T-helper 9 cell (primary cell): ENCODE measurements around the gene PHGDH.
"Not testable (repeated sequence)": the region's sequence is repeated elsewhere in the genome, so short reads cannot be mapped to it uniquely, and the experiment has no call there.

Source experiments
- DNase-seq: peaks from one replicate; pipeline ENCODE4 v3.0.0-alpha.2; 2020

PHGDH gene

DNA sequence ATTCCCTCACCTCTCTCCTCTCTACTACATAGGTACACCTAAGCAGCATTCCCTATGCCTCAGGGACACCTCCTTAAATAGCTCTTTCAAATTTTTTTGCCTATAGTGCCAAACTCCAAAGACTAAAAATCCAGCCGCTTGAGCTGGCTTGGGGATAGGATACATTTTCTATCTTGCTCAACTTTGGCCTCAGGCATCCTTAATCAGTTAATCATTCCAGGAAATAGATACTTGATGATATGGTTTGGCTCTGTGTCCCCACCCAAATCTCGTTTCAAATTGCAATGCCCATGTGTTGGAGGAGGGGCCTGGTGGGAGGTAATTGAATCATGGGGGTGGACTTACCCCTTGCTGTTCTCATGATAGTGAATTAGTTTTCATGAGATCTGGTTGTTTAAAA lies 11.4 kb upstream of the PHGDH start:
- no peak for DNase-seq

DNA sequence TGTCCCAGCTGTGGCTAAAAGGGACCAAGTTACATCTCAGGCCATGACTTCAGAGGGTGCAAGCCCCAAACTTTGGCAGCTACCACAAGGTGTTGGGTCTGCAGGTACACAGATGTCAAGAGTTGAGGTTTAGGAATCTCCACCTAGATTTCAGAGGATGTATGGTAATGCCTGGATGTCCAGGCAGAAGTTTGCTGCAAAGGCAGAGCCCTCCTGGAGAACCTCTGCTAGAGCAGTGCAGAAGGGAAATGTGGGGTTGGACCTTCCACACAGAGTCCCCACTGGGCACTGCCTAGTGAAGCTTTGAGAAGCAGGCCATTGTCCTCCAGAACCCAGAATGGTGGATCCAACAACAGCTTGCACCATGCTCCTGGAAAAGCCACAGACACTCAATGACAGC lies 10.1 kb upstream of the PHGDH start:
- no peak for DNase-seq

DNA sequence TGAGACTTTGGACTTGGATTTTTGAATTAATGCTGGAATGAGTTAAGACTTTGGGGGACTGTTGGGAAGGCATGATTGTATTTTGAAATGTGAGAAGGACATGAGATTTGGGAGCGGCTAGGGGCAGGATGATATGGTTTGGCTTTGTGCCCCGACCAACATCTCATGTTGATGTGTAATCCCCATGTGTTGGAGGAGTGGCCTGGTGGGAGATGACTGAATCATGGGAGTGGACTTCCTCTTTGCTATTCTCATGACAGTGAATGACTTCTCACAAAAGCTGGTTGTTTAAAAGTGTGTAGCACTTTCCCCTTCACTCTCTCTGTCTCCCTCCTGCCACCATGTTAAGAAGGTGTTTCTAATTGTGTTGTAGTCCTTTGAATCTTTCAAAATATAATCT lies 9.3 kb upstream of the PHGDH start:
- no peak for DNase-seq

DNA sequence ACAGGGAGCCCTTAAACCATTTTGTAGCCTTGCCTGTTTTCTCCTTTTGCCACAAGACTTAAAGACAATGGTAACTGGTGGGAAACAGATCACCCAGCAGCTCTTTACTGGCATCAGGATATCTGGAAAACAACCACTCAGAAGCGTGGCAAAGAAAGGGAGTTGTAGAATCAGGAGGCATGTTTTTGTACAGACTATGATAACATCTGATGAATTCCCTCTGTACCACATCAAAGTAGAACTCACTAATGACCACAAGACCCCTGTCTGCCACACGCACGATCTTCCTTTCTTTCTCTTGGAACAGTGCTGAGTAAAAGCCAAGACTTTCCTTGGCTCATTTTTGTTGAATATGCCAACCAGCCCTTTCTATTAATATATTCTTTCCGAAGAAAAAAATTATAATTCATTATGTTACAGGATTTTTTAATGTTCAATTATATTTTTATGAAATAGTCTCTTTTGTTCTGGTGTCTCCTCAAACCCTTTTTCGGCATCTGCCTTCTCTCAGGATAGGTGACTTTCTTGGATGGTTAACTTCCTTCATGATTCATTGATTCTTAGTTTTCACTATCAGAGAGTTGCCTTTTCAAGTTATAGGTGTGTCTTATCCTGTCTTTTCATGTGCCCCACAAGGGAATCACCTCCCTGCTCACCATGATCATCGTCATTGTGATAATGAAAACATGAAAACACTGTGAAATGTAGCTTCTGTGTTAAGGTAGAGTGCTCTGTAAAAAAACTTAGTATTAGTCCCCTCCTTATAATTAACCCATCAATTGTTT lies 7.9 kb upstream of the PHGDH start:
- no peak for DNase-seq

DNA sequence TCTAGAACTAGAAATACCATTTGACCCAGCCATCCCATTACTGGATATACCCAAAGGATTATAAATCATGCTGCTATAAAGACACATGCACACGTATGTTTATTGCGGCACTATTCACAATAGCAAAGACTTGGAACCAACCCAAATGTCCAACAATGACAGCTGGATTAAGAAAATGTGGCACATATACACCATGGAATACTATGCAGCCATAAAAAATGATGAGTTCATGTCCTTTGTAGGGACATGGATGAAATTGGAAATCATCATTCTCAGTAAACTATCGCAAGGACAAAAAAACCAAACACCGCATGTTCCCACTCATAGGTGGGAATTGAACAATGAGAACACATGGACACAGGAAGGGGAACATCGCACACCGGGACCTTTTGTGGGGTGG lies 5.1 kb upstream of the PHGDH start:
- DNase-seq: not testable (repeated sequence)

DNA sequence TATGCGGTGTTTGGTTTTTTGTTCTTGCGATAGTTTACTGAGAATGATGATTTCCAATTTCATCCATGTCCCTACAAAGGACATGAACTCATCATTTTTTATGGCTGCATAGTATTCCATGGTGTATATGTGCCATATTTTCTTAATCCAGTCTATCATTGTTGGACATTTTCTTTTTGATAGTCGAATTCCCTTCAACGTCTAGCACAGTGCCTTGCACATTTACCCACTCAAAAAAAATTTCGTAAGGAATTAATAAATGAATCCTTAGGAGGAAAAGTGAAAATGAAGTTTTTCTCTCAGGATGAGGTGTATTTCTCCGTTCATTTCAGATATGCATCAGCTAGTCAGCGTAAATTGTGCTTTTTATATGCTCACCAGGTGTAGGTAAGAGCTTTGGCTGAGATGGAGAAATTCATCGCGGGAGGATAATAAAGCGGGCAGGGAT lies 354 bp upstream of the PHGDH start:
- DNase-seq: not testable (repeated sequence)

DNA sequence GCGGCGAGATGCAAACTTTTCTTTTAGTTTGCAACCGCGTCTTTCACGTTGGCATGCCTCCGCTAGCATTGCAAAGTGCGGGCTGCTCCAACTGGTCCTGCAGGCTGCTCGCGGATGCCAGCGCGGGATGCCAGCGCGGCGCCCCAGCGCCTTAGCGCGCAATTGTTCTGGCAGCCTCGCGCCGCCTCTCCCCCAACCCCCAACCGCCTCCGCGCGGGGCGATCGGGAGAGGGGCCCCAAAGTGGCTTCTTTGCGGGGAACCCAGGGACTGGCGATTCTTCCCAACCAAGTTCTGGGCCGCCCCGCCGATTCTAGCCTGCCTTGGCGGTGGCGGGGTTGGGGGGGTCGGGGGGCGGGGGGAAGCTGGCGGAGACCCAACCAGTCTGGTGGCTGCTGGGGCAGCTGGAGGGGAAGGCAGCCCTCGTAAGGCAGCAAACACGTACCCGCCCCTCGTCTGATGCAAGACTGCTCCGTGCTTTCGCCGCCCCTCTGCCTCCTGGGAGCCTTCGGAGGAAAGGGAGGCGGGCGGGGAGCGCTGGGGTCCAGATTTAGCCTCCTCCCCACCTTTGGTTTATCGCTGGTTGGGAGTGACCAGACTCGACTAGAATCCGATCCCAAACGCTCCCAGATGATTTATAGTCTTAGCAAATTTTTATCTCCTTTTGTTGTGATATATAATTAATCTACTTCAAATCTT lies 756 bp downstream of the PHGDH start:
- DNase-seq: no peak

DNA sequence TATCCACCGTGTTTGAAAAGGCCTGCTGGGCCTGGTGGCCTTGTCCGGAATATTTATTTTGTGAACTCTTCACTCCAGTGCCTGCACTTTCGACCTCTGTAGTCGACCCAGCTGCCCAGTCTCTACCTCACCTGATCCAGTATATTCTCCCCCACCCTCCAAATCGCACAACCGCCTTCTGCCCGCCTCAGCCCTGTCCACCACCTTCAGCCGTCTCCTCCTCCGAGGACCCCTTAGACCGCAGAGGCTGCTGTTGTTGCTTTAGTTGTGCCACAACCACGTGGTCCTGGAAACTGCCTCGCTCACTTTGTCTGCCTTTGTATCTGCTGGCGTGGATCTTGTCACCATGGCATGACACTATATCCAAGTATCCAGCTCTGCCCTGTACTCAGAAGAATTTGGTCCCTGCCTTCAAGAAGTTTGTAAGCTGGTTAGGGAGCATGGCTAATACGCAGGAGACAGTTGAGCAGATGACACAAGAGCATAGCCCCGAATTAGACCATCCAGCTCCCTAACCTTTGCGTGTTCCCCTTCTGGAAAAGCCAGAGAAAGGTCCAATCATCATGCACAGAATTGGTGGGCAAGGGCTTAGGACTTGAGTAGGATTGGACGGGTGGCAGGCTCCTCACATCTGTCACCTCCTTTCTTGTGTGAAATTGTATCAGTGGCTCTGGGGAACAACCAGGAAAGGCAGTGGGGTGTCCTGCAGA lies 1.5 kb downstream of the PHGDH start:
- no peak for DNase-seq

DNA sequence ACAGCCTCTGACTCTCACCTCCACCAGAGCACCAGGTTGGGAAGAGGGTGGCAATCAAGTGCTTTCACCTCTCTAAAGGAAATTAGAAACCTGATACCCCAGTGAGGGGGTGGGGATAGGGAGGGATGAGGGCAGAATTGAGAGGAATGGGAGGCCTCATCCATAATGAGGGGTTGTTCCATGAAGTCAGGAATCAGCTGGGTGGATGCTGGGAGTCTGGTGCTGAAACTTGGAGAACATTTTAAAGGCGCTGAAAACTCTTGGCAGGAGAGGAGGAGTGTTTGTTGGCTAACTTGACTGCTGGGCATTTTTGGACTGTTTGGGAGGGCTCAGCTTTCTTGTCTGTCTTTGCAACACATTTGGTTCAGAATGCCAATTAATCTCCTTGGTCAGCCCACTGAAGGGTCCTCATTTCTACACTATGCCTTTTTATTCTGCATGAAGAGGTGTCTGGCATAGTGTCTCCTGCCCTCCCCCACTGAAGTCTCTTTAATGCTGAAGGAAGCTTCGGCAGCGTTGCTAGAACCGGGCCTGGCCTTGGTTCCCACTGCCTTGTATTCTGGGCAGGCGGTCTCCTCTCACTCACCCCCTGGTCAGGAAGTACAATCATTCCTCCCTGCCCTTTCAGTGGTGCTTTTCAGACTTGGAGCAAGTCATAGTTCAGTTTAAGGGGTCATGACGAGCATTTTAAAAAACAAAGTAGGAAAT lies 2.2 kb downstream of the PHGDH start:
- DNase-seq: no peak

DNA sequence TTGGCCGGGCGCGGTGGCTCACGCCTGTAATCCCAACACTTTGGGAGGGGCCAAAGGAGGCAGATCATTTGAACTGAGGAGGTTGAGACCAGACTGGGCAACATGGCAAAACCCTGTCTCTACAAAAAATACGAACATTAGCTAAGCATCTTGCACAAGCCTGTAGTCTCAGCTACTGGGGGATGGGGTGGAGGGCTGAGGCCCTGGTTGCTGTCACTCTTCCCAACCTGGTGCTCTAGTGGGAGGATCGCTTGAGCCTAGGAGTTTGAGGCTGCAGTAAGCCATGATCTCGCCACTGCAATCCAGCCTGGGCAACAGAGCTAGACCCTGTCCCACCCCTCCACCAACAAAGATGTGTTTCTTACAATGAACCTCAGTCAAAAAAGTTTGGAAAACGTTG lies 2.8 kb downstream of the PHGDH start:
- DNase-seq: no peak

DNA sequence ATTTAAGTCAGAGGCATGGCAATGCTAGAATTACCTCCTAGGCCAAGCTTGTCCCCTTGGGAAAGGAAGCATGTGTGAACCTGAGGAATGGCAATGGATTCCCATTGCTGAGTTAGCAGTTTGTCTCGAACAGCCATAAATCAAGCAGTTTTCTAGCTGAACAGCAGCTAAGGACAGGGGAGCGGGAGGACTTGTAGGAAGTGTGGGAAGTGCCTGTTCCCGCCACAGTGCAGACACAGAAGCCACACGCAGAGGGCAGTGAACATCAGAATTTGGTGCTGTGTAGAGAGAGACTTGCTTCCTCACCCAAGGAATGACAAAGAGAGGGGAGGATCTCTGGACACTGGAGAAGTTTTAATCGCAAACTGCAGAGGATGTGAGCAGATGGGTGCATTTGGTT lies 3.8 kb downstream of the PHGDH start:
- DNase-seq: no peak

DNA sequence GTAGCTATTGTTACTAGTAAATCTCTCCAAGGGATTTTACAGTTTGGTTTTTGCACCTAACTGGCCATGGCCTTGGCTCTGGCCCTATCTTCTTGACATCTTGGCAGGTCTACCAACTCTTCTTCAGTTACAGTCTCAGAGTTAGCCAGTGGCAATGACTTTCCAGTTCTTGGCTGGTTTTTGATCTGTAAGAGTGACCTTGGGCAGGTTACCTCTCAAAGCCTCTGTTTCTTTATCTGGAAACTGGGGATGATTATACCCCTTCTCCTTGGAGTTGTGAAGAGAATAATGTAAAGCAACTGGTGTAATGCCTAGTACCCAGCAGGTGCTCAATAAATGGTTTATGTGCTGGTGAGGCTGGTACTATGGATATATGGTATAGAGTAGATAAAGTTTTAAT lies 6.7 kb downstream of the PHGDH start:
- no peak for DNase-seq

DNA sequence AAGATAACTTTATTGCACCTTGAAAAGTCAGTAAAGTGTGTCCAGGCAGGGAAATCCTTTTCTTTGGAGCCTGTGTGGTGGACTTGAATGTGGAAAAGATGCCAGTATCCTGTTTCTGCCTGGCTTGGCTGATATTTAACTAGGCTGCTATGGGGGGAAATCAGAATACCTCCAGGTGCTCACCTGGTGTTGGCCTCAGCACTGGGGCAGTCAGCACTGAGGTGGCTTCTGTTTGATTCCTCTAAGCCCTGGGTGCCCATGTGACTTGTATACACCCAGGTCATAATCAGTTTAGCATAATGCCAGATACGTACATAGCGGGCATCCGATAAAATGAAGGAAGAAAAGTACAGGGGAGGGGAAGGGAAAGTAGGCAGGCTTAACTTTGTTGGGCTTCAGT lies 7.2 kb downstream of the PHGDH start:
- no peak for DNase-seq

DNA sequence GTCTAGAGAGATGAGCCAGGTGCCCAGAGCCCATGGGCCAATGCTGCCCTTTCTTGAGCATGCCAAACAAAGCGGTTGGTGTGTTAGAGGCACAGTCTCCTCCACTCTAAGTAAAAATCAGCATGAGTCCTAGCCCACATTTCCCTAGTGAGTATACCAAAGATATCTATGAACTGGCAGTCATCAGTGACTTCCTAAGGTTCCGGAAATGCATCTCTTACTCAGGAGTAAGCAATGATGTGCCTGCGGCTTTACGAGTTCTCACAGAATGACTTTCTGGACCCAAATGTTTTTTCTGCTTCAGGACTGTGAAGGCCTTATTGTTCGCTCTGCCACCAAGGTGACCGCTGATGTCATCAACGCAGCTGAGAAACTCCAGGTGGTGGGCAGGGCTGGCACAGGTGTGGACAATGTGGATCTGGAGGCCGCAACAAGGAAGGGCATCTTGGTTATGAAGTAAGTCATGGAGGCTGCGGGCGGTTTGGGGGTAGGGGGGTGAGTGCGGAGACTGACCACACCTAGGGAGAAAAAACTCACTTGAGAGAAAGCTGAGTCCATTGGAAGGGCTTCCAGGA lies 9.2 kb downstream of the PHGDH start:
- DNase-seq: no peak

DNA sequence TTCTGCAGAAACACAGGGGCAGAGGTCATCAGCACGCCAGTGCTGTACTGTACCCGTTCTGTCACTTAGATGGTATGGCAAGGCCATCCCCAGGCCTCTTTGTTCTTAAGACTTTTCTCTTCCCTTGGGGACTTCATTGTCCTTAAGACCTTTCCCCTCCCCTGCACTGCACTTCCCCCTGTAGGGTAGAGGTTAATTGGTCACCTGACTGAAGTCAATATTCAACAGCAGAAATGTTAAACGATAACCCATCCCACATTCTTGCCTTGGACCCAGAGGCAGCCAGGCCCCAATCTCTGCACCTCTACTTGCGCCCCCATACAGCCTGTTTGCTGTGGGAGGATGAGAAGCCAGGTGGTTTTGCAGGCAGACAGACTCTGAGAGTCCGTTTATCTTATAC lies 10.2 kb downstream of the PHGDH start:
- DNase-seq: no peak

DNA sequence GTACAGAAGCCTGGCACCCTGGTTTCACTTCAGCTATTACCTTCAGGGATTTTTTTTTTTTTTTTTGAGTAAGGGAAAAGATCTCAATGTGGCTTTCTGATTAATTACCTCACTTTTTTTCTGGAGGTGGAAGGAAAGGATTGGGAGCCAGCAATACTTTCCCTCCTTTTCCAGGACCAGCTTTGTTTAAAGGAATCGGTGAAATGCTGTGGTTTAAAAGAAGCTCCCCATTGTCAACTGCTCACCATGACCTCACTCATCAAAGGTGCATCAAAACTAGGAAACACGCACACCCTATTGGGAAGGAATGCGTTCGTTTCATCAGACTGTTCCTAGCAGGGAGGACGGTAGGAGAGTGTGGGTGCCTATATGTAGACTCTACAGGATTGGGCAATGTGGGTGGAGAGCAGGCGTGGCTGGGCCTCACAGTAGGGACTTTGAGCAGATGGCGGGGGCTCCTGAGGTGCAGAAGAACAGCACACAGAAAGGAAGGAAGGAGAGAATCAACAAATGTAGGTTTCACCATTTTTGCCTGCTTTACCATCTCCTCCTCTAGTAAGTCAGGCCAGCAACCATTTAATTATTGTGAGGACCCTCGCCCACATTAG lies 13.0 kb downstream of the PHGDH start:
- no peak for DNase-seq

DNA sequence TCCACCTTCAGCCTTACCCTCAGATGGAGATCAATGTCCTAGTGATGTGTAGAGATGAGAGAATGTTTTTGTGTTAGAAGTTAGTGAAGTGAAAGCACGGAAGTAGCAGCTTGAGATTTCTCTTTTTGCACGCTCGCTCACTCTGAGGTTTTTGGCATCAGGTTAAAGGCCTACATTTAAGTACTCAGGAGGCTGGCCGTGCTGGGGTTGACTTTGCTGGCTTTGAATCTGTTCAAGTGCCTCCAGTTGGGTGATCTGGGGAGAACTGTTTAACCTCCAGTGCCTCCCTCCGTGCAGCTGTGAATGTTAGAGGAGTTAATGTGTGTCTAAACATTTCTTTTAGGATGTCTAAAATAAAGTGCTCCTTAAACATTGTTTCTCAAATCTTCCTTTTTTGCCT lies 13.9 kb downstream of the PHGDH start:
- DNase-seq: no peak

DNA sequence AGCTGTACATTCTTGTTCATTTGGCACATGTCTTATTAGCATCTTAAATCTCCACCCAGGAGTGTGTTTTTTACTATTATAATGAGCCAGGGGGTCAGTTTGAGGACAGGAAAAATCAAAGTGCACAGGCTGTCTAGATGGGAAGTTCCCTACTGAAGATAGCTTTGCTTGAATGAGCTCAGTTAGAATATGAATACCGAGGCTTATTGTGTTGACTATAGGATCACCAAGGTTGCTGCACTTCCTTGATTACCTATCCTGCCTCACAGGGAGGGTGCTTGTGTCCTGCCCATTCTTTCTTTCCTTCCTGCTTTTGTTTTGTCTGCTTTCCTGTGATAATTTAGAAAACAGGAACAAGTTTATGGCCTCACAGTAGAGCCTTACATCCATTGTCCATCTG lies 16.3 kb downstream of the PHGDH start:
- DNase-seq: no peak

DNA sequence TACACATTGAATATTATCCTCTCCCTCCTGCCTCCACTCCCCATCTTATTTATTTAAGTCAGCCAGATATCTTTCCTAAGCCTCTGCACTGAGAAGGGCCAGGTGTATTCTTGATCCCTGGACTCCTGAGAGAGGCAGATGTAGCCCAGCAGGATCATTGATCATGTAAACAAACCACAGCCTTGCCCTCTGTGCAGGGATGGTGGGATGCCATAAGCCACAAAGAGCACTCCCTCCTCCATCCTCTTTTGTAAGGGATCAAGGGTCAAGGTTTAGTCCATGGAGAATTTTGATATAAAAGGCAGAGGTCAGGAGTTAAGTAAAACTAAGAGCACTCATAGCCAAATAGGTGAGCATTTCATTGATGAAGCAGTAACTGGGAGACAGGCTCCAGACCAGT lies 17.3 kb downstream of the PHGDH start:
- no peak for DNase-seq

DNA sequence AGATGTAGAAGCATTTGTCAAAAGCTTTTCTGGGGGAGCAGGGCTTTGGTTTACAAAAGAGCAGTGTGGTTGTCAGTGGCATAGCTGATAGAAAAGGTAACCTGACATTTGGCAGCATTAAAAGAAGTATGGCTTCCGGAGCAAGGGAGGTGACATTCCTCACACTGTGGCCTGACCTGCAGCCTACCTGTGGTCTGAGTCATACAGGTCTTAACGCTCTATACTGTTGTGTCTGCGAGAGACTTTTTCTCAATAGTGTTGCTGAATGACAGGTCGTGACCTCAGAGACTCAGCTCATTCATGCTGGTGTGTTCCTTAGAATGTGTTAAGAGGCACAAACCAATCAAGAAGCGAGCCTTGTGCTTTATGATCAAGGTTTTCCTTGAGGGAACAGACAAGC lies 19.3 kb downstream of the PHGDH start:
- no peak for DNase-seq

DNA sequence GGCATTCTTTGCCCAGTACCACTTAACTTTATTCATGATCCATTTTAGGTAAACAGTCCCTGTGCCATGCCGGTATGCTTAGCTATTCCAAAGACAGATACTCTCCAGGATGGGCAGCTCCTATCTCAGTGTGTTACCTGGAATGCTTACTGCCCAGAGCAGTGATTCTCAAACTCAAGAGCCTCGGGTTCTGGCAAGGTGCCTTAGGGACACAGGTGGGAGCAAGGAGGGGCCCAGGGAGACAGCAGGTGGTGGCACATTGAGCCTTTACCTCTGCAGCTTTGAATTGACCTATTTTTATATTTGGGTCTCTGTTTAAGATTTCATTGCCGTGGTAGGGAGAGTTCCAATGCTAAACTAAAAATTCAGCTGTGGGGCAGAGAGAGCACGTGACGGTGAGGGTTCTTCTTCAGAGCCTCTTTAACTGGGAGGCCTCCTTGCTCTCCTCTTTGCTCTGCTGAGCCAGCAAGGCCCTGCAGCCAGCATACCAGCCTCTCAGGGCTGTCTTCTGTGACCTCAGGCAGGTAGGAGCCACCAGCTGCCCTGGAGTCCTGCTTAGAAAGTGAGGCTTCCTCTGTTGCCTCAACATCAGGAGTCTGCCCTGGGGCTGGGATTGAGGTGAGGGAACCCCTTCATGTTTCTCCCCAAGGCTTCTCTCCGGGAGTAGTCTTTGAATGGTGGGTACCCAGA lies 20.2 kb downstream of the PHGDH start:
- DNase-seq: no peak
